HG03108 (cell line): ENCODE measurements around the gene GET4.

Source experiments
- ATAC-seq: cut with Tn5 transposase; IDR thresholded peaks from one replicate; pipeline ENCODE4 v1.9.1; 2021; ENCODE audit warnings: moderate library complexity; ENCODE audit not compliant: unreplicated experiment

Gene GET4

GRCh38 chr7:898460-898854 is 22.1 kb downstream of the GET4 start:
- ATAC-seq = no peak

- no peak for ATAC-seq
Measured at GRCh38 chr7:898855-899681, 22.7 kb downstream of the GET4 start.

GRCh38 chr7:899806-900205 is 23.5 kb downstream of the GET4 start:
- no peak for ATAC-seq

- no peak for ATAC-seq
Measured at GRCh38 chr7:900331-901040, 24.1 kb downstream of the GET4 start.

GRCh38 chr7:901041-901387 is 24.7 kb downstream of the GET4 start:
- ATAC-seq = no peak

- ATAC-seq = no peak
Measured at GRCh38 chr7:901388-902154, 25.2 kb downstream of the GET4 start.

- no peak for ATAC-seq
Measured at GRCh38 chr7:902996-903395, 26.6 kb downstream of the GET4 start.

- no peak for ATAC-seq
Measured at GRCh38 chr7:903921-904755, 27.8 kb downstream of the GET4 start.

- no peak for ATAC-seq
Measured at GRCh38 chr7:904847-905246, 28.5 kb downstream of the GET4 start.

GRCh38 chr7:906776-907157 is 30.4 kb downstream of the GET4 start:
- no peak for ATAC-seq

GRCh38 chr7:907158-907980 is 31.0 kb downstream of the GET4 start:
- no peak for ATAC-seq

- ATAC-seq = no peak
Measured at GRCh38 chr7:908159-908581, 31.8 kb downstream of the GET4 start.

- peak; percentile 55 for ATAC-seq
Measured at GRCh38 chr7:908591-909357, 32.4 kb downstream of the GET4 start.

- no peak for ATAC-seq
Measured at GRCh38 chr7:909358-910329, 33.3 kb downstream of the GET4 start.

- no peak for ATAC-seq
Measured at GRCh38 chr7:910441-910861, 34.1 kb downstream of the GET4 start.

GRCh38 chr7:910931-911431 is 34.6 kb downstream of the GET4 start:
- no peak for ATAC-seq

- no peak for ATAC-seq
Measured at GRCh38 chr7:911791-912480, 35.6 kb downstream of the GET4 start.
